Smooth muscle cell (in vitro differentiated cells): ENCODE data around the gene ZNF511. TPM values are rescaled to one million over a fixed set of nuclear protein-coding genes. Genes with fewer than 3 reads are reported as not detected.

Source experiments
- DNase-seq: peaks from one replicate; lab custom pipeline; 2025; ENCODE audit not compliant: unreplicated experiment; lab: John Stamatoyannopoulos, UW
- H2AFZ ChIP-seq: fragments of 200-600 bp; sonication (generic); 2 replicates; pipeline ENCODE4 v1.6.0; 2016; ENCODE audit warnings: antibody characterized with exemption, low read depth, mild to moderate bottlenecking
- H3F3A ChIP-seq: fragments of 200-600 bp; sonication (generic); 2 replicates; pipeline ENCODE4 v1.6.0; 2017; ENCODE audit warnings: antibody characterized with exemption, low read depth
- H3K27ac ChIP-seq: fragments of 200-600 bp; sonication (generic); 2 replicates; pipeline ENCODE4 v1.5.1; 2016; ENCODE audit warnings: low read depth, mild to moderate bottlenecking
- H3K27me3 ChIP-seq: fragments of 200-600 bp; sonication (generic); 2 replicates; pipeline ENCODE4 v1.6.1; 2016; ENCODE audit warnings: low read depth, mild to moderate bottlenecking
- H3K36me3 ChIP-seq: fragments of 200-600 bp; sonication (generic); 2 replicates; pipeline ENCODE4 v1.5.1; 2016; ENCODE audit warnings: low read depth
- H3K4me1 ChIP-seq: fragments of 200-600 bp; sonication (generic); 2 replicates; pipeline ENCODE4 v1.5.1; 2016; ENCODE audit warnings: low read depth
- H3K4me2 ChIP-seq: fragments of 200-600 bp; sonication (generic); 2 replicates; pipeline ENCODE4 v1.6.0; 2016; ENCODE audit warnings: mild to moderate bottlenecking
- H3K4me3 ChIP-seq: fragments of 200-600 bp; sonication (generic); 2 replicates; pipeline ENCODE4 v1.5.1; 2016; ENCODE audit warnings: mild to moderate bottlenecking
- H3K79me2 ChIP-seq: fragments of 200-600 bp; sonication (generic); 2 replicates; pipeline ENCODE4 v1.6.0; 2016; ENCODE audit warnings: low read depth, mild to moderate bottlenecking
- H3K9ac ChIP-seq: fragments of 200-600 bp; sonication (generic); 2 replicates; pipeline ENCODE4 v1.6.0; 2016; ENCODE audit warnings: low read depth
- H3K9me3 ChIP-seq: fragments of 200-600 bp; sonication (generic); replicated peaks from 2 replicates; pipeline ENCODE4 v1.5.1; 2016; ENCODE audit warnings: low read depth
- H4K20me1 ChIP-seq: fragments of 200-600 bp; sonication (generic); 2 replicates; pipeline ENCODE4 v1.6.0; 2016; ENCODE audit warnings: low read depth
- CTCF ChIP-seq: fragments of 200-600 bp; sonication (generic); IDR thresholded peaks from 2 replicates; pipeline ENCODE4 v1.5.1; 2017; ENCODE audit warnings: borderline replicate concordance, mild to moderate bottlenecking, antibody characterized with exemption; ENCODE audit not compliant: insufficient read depth, poor library complexity, severe bottlenecking
- WGBS: methylation state at CpG from one replicate; pipeline ENCODE4 v1.1.7; 2016; ENCODE audit warnings: low lambda C conversion rate; 5-methylcytosine and 5-hydroxymethylcytosine counted together
- polyA plus RNA-seq: library from polyadenylated mRNA; unstranded; fragments of >200 nt; fragmentation: Nextera tagmentation; extraction: Ambion mirVana; gene quantifications from 2 replicates; pipeline ENCODE4 v1.2.1, GENCODE V29; 2016
- total RNA-seq: library from RNA; depleted of rRNA; stranded (reverse); fragments of >200 nt; gene quantifications from 2 replicates; pipeline ENCODE4 v1.2.3, GENCODE V29; 2014

The ZNF511 gene
- total and polyA plus RNA-seq, 2 experiments from 2014 or later = 20.0 to 52.3 TPM

- no peaks in the 10 kb centered on the region for H3K36me3 ChIP-seq
- no peak overlapping the region for H2AFZ ChIP-seq
- H3F3A ChIP-seq = peaks cover 4% of the 10 kb centered on the region
- H3K9me3 ChIP-seq = no peaks in the 10 kb centered on the region
- no peak overlapping the region for H3K4me3 ChIP-seq
- H3K79me2 ChIP-seq = no peaks in the 10 kb centered on the region
- peak overlapping the region; percentile 63 for H3K4me2 ChIP-seq
- peaks cover 12% of the 10 kb centered on the region for H3K4me1 ChIP-seq
- 79% methylated on average over 12 of the region's 12 CpGs for WGBS
- no peak for TF ChIP-seq CTCF
- H4K20me1 ChIP-seq = peaks cover 14% of the 10 kb centered on the region
- no peak for DNase-seq
- H3K27ac ChIP-seq = peak overlapping the region; percentile 68
- peaks cover 23% of the 10 kb centered on the region for H3K27me3 ChIP-seq
- H3K9ac ChIP-seq = no peak overlapping the region
Measured at GRCh38 chr10:133277993-133278576, 30.6 kb upstream of the ZNF511 start.

GRCh38 chr10:133278577-133279265, 30.0 kb upstream of the ZNF511 start:
- Histone ChIP-seq H3K36me3 (no peaks in the 10 kb centered on the region), H3K4me1 (peaks cover 12% of the 10 kb centered on the region), H3K4me2 (peak overlapping the region; percentile 63), H2AFZ (no peak overlapping the region), H3K9me3 (no peaks in the 10 kb centered on the region), H3F3A (peaks cover 4% of the 10 kb centered on the region), H3K27me3 (peaks cover 23% of the 10 kb centered on the region), H4K20me1 (peaks cover 14% of the 10 kb centered on the region), H3K9ac (no peak overlapping the region), H3K4me3 (no peak overlapping the region), H3K27ac (peak overlapping the region; percentile 68), H3K79me2 (no peaks in the 10 kb centered on the region)
- no peak for DNase-seq
- TF ChIP-seq CTCF = no peak
- 54% methylated on average over 17 of the region's 19 CpGs for WGBS

- H2AFZ ChIP-seq = no peak overlapping the region
- H3K9ac ChIP-seq = no peak overlapping the region
- H3F3A ChIP-seq = peaks cover 4% of the 10 kb centered on the region
- H3K4me1 ChIP-seq = peaks cover 12% of the 10 kb centered on the region
- peaks cover 14% of the 10 kb centered on the region for H4K20me1 ChIP-seq
- H3K4me2 ChIP-seq = no peak overlapping the region
- DNase-seq = no peak
- TF ChIP-seq CTCF = no peak
- H3K27ac ChIP-seq = peak overlapping the region; percentile 68
- H3K4me3 ChIP-seq = no peak overlapping the region
- H3K36me3 ChIP-seq = no peaks in the 10 kb centered on the region
- H3K9me3 ChIP-seq = no peaks in the 10 kb centered on the region
- 88% methylated on average over 24 of the region's 24 CpGs for WGBS
- H3K27me3 ChIP-seq = peaks cover 23% of the 10 kb centered on the region
- H3K79me2 ChIP-seq = no peaks in the 10 kb centered on the region
Measured at GRCh38 chr10:133279326-133280226, 29.1 kb upstream of the ZNF511 start.
